Left lung (tissue), 10 donors: Measurements from ENCODE around the gene CLEC4F. TPM values are rescaled to one million over a fixed set of nuclear protein-coding genes. Genes with fewer than 3 reads are reported as not detected.

Experiments
- ATAC-seq: fragments of 200-7000 bp; cut with Tn5 transposase; one replicate; pipeline ENCODE4 v1.9.1; 2020; ENCODE audit warnings: moderate library complexity
- DNase-seq, 4 donors: peaks; one replicate each; pipeline ENCODE4 v3.0.0-alpha.2; 2013 to 2020
- H3K27ac ChIP-seq, 2 donors: fragments of 200-600 bp; sonication (generic) in 1 of 2; one replicate each; pipeline versions ENCODE4 v1.5.0 to v1.8.0; 2020 to 2021
- H3K27me3 ChIP-seq, 2 donors: fragments of 200-600 bp; sonication (generic) in 1 of 2; one replicate each; pipeline versions ENCODE4 v1.5.0 to v1.8.0; 2020 to 2021
- H3K36me3 ChIP-seq, 2 donors: fragments of 200-600 bp; sonication (generic) in 1 of 2; one replicate each; pipeline versions ENCODE4 v1.5.0 to v1.8.0; 2020 to 2021
- H3K4me1 ChIP-seq, 2 donors: fragments of 200-600 bp; one replicate each; pipeline ENCODE4 v1.8.0; 2021
- H3K4me3 ChIP-seq, 2 donors: fragments of 200-600 bp; sonication (generic) in 1 of 2; one replicate each; pipeline versions ENCODE4 v1.5.0 to v1.8.0; 2020 to 2021; ENCODE audit warnings: mild to moderate bottlenecking in 1 of 2
- H3K9me3 ChIP-seq, 2 donors: fragments of 200-600 bp; sonication (generic) in 1 of 2; one replicate each; pipeline versions ENCODE4 v1.5.0 to v1.8.0; 2020 to 2021
- intact Hi-C, 2 donors: fragments of 100-400 bp; cut with DNase I; formaldehyde crosslinking; loops; one replicate each; pipeline versions ENCODE4 v1.11.2 to v1.14.2; 2022
- polyA plus RNA-seq, 6 donors: library from polyadenylated mRNA; unstranded; fragments of 120-200 nt; gene quantifications; one replicate each; pipeline ENCODE4 v1.2.1, GENCODE V29; 2013; ENCODE audit not compliant: insufficient read length in 6 of 6
- total RNA-seq, 2 donors: library from RNA; stranded (reverse); fragmentation: NEBNext Ultra II Directional; extraction: Animal tissue kit (Norgen Biotek cat#: 25700); gene quantifications; one replicate each; pipeline ENCODE4 v1.2.1, GENCODE V29; 2021
- TF ChIP-seq, protein P1 (sequence below), 2 donors: fragments of 200-600 bp; sonication (generic) in 1 of 2; IDR thresholded peaks; one replicate each; pipeline versions ENCODE4 v1.5.0 to v1.8.0; 2021; ENCODE audit warnings: antibody characterized with exemption in 2 of 2
- donor health status: DM: no; HTN: yes; CAD: no.
- donor health status: DM: no; HTN: no; CAD: no.

CLEC4F gene
- total and polyA plus RNA-seq, 8 donors, result 0.06 to 0.35 (median 0.16) TPM

DNA sequence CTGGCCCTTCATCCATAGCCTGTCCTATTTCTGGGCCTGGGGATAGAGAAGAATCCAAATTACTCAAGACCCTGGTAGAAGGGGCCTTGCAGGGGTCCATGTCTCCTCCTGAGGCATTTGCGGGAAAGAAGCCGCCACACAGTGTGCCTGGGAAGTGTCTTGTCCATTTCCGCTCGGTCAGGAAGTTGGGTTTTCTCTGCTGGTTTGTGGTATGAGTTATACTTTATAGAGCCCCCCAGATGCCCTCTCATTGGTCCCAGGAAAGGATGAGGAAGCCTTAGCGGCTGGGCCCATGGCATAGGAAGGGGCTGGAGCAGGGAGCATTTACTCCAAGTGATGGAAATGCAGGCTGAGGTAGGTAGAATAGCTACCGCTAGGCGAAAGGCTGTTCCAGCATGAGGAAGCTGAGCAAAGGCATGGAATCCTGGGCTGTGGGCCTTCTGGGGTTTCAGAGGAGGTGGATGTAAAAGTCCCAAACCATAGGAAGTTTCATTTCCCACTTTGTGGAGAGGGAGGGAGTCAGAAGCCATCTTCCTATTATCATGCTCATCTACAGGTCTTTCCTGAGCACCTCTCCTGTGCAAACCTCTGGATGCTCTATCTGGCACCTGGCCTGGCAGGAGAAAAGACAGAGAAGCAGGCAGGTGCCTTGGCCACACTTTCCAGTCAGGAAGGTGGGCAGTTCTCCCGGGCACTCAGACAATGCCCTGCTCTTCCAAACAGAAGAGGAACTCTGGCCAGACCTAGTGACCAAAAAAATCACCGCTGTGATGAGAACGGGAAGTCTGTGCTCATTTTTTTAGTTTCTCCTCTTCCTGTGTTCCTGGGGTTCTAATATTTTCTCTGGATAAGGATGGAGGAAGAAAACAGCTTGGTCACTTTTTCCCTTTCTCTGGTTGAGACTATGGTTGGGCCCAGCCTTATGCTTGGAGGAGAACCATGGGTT is 17.9 kb upstream of the CLEC4F start:
- no peak overlapping the region for H3K27ac ChIP-seq
- H3K27me3 ChIP-seq, result peaks cover 0 to 14% of the 10 kb centered on the region in 2 donors
- no peak for ATAC-seq
- intact Hi-C loops, result no loop called here
- no peaks in the 10 kb centered on the region for H3K4me1 ChIP-seq
- H3K9me3 ChIP-seq, result no peaks in the 10 kb centered on the region
- TF ChIP-seq, protein P1, sequence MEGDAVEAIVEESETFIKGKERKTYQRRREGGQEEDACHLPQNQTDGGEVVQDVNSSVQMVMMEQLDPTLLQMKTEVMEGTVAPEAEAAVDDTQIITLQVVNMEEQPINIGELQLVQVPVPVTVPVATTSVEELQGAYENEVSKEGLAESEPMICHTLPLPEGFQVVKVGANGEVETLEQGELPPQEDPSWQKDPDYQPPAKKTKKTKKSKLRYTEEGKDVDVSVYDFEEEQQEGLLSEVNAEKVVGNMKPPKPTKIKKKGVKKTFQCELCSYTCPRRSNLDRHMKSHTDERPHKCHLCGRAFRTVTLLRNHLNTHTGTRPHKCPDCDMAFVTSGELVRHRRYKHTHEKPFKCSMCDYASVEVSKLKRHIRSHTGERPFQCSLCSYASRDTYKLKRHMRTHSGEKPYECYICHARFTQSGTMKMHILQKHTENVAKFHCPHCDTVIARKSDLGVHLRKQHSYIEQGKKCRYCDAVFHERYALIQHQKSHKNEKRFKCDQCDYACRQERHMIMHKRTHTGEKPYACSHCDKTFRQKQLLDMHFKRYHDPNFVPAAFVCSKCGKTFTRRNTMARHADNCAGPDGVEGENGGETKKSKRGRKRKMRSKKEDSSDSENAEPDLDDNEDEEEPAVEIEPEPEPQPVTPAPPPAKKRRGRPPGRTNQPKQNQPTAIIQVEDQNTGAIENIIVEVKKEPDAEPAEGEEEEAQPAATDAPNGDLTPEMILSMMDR (IDR thresholded peaks at IDR 0.05), result no peak
- no peak overlapping the region for H3K4me3 ChIP-seq
- H3K36me3 ChIP-seq, result no peaks in the 10 kb centered on the region
- no peak for DNase-seq

DNA sequence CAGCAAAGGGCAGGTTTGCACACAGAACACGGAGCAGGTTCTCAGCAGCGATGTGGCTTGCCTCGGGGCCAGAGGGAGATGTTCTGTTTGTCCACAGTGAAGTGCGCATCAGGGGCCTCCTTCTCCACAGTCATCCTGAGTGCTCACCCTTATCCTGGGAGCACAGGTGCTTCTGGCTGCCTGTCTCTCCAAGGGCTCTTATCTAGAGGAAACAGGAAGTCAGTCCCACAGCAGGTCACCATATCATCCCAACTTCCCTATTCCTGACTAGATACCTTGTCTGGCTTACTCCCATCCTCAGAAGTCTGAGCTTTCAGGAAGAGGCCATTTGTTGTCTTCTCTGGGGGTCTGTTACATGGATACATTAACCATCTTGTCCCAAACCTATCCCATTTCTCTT is 15.2 kb upstream of the CLEC4F start, which contains the start of gene CD207:
TSS of gene CD207 (minus strand) at position 174 of the 400 bp plus-strand sequence. CDS start at position 134, 40 bp downstream.
- Histone ChIP-seq H3K27ac (no peak within 1 kb of the TSS), H3K36me3 (no peaks in the 10 kb centered on the region), H3K4me3 (no peak within 1 kb of the TSS), H3K9me3 (no peaks in the 10 kb centered on the region), H3K4me1 (no peaks in the 10 kb centered on the region), H3K27me3 (peaks cover 0 to 7% of the 10 kb centered on the region in 2 donors)
- DNase-seq (no peak), ATAC-seq (no peak)
- TF ChIP-seq, protein P1 (IDR thresholded peaks at IDR 0.05), result no peak
- intact Hi-C loops, result no loop called here

DNA sequence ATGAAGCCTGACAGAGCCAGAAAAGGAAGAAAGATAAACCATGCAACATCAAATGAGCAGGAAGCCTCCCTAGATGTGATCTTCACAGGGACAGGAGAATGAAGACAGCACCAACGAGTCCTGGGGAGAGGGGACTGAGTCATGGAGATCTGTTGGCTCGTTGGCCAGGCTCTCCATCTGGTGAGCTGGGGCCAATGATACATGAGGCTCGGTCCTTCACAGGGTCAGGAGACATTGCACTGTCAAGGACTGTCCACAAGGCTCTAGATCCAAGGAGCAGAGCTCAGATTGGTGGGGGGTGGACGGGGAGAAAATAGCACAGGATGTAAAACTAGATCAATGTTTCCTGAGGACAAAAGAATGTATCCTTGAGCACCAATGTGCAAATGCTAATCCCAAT is 14.5 kb upstream of the CLEC4F start:
- ATAC-seq (no peak), DNase-seq (no peak)
- intact Hi-C loops, result no loop called here
- Histone ChIP-seq H3K36me3 (no peaks in the 10 kb centered on the region), H3K4me3 (no peak overlapping the region), H3K9me3 (no peaks in the 10 kb centered on the region), H3K27ac (no peak overlapping the region), H3K27me3 (peaks cover 0 to 7% of the 10 kb centered on the region in 2 donors), H3K4me1 (no peaks in the 10 kb centered on the region)
- TF ChIP-seq, protein P1 (IDR thresholded peaks at IDR 0.05), result no peak

DNA sequence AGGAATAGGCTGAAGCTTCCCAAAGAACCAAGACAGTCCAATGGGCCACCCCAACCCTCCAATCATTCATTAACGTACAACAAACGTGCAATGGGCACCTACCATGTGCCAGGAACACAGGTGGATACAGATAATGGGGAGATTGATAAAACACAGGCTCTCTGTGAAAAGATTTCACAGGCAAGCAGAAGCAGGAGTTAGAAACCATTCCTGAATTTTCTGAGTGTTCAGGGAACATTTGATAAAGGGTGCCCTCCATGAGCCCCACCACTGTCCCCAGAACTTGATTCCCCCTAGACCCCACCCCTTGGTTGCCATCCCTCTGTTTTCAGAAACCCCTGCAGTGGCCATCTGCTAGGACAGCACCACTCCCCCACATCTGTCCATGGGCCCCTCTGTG is 13.7 kb upstream of the CLEC4F start:
- Histone ChIP-seq H3K4me1 (no peaks in the 10 kb centered on the region), H3K4me3 (no peak overlapping the region), H3K9me3 (no peaks in the 10 kb centered on the region), H3K27me3 (peaks cover 0 to 7% of the 10 kb centered on the region in 2 donors), H3K36me3 (no peaks in the 10 kb centered on the region), H3K27ac (no peak overlapping the region)
- ATAC-seq, result no peak
- intact Hi-C loops, result no loop called here
- DNase-seq, result no peak
- TF ChIP-seq, protein P1 (IDR thresholded peaks at IDR 0.05), result no peak

DNA sequence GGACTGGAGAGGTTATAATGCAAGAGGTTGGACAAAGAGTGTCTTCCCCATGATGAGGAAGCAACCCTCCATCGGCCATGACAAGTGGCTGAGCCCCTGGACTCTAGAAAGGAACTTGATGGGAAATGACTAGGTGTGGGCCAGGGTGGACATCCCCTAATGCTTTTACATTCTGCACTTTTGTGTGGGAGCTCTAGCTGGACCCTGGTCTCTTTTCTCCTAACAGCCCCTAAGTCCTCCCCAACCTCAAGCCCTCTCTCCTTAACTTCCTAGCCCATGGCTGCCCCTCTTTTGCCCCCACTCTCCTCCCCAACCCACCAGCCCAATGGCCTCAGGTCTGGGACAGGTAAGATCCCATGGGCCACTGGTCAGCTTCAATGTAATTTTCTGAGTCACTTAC is 12.8 kb upstream of the CLEC4F start:
- ATAC-seq, result no peak
- no peaks in the 10 kb centered on the region for H3K4me1 ChIP-seq
- H3K36me3 ChIP-seq, result no peaks in the 10 kb centered on the region
- intact Hi-C loops, result no loop called here
- no peaks in the 10 kb centered on the region for H3K9me3 ChIP-seq
- H3K27ac ChIP-seq, result no peak overlapping the region
- TF ChIP-seq, protein P1 (IDR thresholded peaks at IDR 0.05), result no peak
- peaks cover 0 to 7% of the 10 kb centered on the region in 2 donors for H3K27me3 ChIP-seq
- DNase-seq, result no peak
- H3K4me3 ChIP-seq, result no peak overlapping the region
